Activated naive CD4-positive, alpha-beta T cell treated with anti-CD3 and anti-CD28 coated beads, Interleukin-2, amount 50 U/mL, for 16 hours (primary cell): Measurements from ENCODE around the gene GLB1L2.

Experiments used
- DNase-seq: peaks from one replicate; pipeline ENCODE4 v3.0.0-alpha.2; 2020

Gene GLB1L2

GRCh38 chr11:134388590-134388989 lies 56.8 kb downstream of the GLB1L2 start:
- no peak for DNase-seq

- DNase-seq, result no peak
Observed at GRCh38 chr11:134389464-134390180, 57.8 kb downstream of the GLB1L2 start.

GRCh38 chr11:134390706-134391569 lies 59.1 kb downstream of the GLB1L2 start:
- DNase-seq, result no peak

GRCh38 chr11:134391656-134392055 lies 59.9 kb downstream of the GLB1L2 start:
- DNase-seq, result no peak

- DNase-seq, result no peak
Observed at GRCh38 chr11:134392953-134393615, 61.3 kb downstream of the GLB1L2 start.

- DNase-seq, result no peak
Observed at GRCh38 chr11:134393638-134394037, 61.9 kb downstream of the GLB1L2 start.

- no peak for DNase-seq
Observed at GRCh38 chr11:134394311-134394710, 62.5 kb downstream of the GLB1L2 start.

- DNase-seq, result no peak
Observed at GRCh38 chr11:134395002-134395401, 63.2 kb downstream of the GLB1L2 start.

- no peak for DNase-seq
Observed at GRCh38 chr11:134397304-134398078, 65.7 kb downstream of the GLB1L2 start.

- DNase-seq, result no peak
Observed at GRCh38 chr11:134398079-134398444, 66.3 kb downstream of the GLB1L2 start.

GRCh38 chr11:134398644-134399292 lies 67.0 kb downstream of the GLB1L2 start:
- no peak for DNase-seq

GRCh38 chr11:134399293-134399654 lies 67.5 kb downstream of the GLB1L2 start:
- no peak for DNase-seq

GRCh38 chr11:134399996-134400395 lies 68.2 kb downstream of the GLB1L2 start:
- DNase-seq, result no peak

GRCh38 chr11:134401825-134402809 lies 70.3 kb downstream of the GLB1L2 start:
- DNase-seq, result no peak

- no peak for DNase-seq
Observed at GRCh38 chr11:134402910-134403309, 71.1 kb downstream of the GLB1L2 start.

GRCh38 chr11:134404575-134405341 lies 73.0 kb downstream of the GLB1L2 start:
- no peak for DNase-seq

GRCh38 chr11:134405436-134405835 lies 73.6 kb downstream of the GLB1L2 start:
- no peak for DNase-seq

- DNase-seq, result no peak
Observed at GRCh38 chr11:134405841-134406240, 74.1 kb downstream of the GLB1L2 start.

GRCh38 chr11:134406264-134407185 lies 74.7 kb downstream of the GLB1L2 start:
- DNase-seq, result no peak
